T-helper 1 cell treated with Interleukin-12 subunit alpha and Interleukin-12 subunit beta and Interleukin-4 antibody, amounts not matched to agents 30 ng/mL and 1 ng/mL, for 36 hours (primary cell): ENCODE data around the gene SBK1. TPM values are rescaled to one million over a fixed set of nuclear protein-coding genes. Genes with fewer than 3 reads are reported as not detected.
"Not testable (repeated sequence)": the region's sequence is repeated elsewhere in the genome, so short reads cannot be mapped to it uniquely, and the experiment has no call there.

Source experiments
- intact Hi-C: fragments of 100-400 bp; cut with micrococcal nuclease; formaldehyde crosslinking; loops from one replicate; pipeline ENCODE4 v1.15.1; 2024
- total RNA-seq: library from RNA; stranded (reverse); gene quantifications from 2 replicates; pipeline ENCODE4 v1.2.3, GENCODE V29; 2022

Gene SBK1
- total RNA-seq = 3.6 and 4.4 TPM in 2 replicates

DNA sequence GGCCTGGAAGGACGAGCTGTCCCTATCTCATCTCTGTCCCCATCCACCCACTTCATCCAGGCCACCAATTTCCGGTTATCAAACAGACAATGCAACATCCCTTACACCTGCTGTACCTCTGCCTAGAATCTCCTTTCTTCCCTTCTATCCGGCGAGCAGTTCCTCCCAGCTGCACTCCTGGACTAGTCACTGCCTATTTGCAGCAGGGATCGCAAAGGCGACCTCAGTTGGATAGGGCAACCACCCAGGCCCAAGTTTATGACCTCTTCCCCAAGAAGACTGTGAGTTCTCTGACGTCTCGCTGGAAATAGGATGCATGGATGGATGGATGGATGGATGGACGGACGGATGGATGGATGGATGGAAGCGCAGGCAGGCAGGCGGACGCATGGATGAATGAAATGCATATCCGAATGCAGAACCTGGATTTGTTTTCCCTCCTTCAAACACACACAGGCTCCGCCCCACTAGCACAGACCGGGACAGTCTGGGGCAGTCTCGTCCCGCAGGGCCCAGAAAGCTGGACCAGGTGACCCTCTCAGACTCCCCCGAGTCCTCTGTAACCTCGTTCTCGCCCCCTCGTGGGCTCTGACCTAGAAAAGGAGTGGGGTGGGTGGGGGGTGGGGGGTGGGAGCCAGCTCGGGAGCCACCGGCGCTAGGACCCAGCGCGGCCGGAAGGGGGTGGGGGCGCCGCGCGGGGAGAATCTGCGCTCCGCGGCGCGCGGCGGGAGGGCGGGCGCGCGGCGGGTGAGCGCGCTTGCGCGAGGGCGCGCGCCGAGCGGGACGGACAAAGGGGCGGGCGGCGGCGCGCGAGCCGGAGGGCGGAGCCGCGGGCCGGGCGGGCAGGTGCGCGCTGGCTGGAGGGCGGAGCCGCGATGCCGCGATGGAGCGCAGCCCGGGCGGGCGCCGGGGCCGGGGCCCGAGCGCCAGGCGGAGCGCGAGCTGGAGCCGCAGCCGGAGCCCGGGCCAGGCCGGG is at the start of gene SBK1:
TSS of gene SBK1 (plus strand) at position 875 of the 976 bp plus-strand sequence. CDS start 24,867 bp downstream, outside the sequence.
- intact Hi-C loops = loop anchor here (1.0 to 10.0 kb wide), 5 partner anchors 15 to 630 kb away; partner anchors contain the start of genes APOBR and CLN3

DNA sequence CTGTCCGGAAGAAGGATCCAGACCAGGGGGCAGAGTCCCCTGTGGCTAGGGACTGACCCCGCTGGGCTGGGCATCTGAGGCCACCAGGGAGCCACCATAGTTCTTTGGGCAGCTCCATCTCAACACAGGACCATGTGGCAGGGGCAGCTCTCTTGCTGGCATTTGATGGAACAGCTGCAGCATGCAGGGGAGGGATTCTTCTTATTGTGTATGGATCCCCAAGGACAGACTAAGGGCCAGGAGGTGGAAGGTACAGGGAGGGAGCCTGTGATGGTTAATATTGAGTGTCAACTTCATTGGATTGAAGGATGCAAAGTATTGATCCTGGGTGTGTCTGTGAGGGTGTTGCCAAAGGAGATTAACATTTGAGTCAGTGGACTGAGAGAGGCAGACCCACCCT is 42.8 kb upstream of the SBK1 start:
- intact Hi-C loops = not testable (repeated sequence)

DNA sequence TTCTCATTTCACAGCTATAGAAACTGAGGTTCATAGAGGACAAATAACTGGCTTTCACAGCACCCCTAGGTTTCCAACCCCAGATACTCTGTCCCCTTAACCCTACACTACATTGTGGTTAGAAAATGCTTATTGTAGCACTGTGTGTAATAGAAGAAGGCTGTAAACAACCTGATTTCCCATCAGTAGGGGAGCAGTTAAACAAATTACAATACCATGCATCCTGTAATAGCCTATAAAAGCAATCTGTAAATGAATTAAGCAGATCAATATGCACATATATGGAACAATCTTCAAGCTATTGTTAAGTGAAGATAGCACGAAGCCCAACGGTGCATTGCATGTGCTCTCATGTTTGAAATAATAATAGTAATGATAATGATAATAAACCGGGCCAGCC is 41.3 kb upstream of the SBK1 start:
- intact Hi-C loops = no loop called here

DNA sequence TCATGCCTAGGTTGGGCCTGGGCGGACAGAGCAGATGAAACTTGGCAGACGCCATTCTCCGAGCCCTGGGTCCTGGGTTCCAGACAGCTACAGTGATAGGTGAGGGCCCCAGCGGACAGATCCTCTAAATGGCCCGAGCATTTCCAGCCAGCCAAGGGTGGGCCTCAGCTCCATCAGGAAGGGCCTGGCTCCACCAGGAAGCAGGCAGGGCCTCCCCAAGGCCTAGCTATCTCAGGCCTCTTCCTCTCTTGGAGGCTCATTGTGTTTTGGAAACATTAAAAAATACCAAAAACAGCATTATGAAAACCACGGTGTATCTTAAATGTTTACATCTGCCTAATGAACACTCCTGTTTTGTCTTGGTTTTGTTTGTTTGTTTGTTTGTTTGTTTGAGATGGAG is 38.2 kb upstream of the SBK1 start:
- intact Hi-C loops = no loop called here

DNA sequence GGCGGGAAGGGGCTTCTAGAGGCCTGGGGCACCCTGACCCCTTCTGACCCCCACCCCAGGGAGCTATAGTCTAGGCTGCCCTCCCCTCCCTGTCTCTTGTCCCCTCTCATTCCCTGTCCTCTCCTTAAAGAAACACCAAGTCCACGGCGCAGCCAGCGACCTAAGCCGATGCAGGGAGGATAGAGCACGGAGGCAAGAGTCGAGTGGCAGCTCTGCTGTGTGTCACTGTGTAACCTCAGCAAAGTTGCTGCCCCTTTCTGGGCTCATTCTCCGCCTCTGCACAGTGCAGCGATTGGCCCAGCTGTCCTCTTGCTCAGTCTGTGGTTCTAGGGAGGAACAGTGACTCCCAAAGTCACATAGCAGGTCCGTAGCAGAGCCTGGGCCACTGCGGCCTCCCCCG is 36.5 kb upstream of the SBK1 start:
- intact Hi-C loops = no loop called here

DNA sequence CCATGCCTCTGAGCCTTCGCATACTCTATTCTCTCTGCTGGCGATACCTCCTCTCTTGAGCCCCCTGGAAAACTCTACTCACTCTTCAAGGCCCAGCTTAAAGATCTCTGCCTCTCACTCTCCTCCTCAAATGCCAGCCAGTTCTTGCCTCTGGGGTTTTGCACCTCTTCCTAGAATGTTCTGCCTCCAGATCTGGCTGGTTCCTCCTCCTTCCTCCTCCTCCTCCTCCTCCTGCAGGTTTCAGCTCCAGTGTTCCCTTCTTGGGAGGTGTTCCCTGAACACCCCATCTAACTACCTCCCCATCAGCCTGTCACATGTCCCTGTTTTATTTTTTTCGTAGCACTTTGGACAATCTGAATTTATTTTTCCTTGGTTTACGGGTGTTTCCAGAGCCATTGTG is 35.1 kb upstream of the SBK1 start:
- intact Hi-C loops = no loop called here

DNA sequence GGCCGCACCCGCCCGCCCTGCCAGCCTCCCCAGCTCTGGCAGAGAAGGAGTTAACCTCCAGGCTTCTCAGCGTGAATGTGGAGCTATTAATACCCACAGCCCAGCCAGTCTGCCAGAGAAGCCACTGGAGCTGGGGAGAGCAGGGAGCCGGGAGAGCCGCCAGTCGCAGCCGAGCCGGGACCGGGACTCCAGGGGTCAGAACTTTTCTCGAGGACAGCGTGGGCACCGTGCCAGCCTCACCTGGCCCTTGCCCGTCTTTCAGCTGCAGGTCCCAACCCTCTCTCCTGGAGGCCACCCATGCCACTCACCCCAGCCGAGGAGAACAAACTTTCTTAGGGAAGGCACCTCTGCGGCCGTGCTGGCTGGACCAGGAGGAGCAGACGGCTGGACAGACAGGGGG is 33.8 kb upstream of the SBK1 start:
- intact Hi-C loops = no loop called here

DNA sequence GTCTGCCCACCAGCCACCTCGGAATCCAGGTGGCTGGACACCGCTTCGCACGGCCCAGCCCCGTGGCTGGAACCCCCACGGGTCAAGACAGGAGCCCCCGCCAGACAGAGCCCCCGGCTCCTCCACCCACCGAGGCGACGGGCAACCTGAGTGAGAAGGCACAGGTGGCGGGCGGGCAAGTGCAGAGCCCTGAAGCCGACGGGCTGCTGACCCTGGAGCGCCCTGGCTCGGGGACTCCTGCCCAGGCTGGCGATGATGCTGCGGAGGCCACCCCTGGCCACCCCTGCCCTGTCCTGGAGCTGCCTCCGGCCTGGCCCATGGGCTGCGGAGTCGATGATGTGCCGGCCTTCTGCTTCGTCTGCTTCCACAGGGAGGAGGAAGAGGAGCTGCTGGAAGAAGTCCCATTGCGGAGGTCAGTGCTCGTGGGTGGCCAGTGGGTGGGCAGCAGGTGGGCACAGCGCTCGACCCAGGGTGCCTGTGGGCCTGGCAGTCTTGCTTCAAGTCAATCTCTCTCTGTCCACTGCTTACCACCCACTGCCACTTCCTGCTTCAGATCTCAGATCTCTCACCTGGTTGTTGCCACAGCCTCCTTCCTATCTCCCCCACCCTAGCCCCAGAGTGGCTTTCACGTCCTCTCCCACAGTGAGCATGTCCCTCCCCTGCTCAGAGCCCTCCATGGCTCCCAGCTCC is 33.1 kb upstream of the SBK1 start:
- intact Hi-C loops = no loop called here

DNA sequence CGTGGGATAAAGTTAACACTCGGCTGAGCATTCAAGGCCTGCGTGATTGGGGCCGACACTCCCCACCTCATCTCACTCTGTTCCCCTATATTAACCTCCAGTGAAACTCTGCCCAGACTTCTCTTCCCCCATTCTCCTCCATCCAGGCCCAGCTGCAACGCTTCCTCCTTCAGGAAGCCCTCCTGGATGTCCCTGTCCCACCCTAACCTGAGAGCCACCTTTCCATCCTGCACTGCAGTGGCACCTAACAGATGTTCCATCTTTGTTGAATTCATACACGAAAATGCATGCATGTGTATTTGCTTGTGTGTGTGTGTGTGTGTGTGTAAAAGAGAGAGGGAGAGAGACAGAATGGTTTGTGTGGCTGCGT is 32.6 kb upstream of the SBK1 start:
- intact Hi-C loops = no loop called here

DNA sequence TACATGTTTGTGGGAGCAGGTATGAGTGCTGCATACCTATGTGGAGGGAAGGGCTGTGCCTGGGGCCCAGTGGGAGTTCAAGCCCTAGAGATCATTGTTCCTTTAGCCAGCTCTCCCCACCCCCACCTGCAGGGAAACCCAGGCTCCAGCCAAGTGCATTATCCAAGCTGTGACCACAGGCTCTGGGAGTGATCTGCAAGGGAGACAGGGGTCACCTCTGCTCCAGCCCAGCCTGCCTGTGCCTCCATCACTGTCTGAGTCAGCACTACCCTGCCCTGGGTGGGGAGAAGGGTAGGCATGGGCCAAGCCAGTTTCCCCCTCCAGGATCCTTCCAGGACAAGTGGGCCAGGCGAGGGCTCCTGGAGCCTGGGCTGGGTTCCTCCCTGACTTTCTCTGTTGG is 32.1 kb upstream of the SBK1 start:
- intact Hi-C loops = no loop called here

DNA sequence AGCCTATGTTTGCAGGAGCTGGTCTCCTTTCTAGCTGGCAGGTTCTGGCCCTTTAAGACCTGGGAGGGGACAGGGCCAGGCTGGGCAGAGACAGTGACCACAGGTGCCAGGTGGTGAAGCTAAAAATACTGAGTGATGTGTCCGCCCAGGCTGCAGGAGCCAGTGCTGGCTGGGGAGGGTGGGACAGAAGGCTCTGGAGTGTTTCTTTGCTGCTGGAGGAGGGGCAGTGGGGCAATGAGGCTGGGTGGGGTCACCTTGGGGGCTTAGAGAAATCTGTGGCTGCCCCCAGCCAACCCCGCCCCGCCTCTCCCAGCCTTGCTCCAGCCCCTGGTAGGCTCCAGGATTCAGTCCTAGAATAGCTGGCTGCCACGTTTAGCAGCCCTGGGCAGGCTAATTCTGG is 30.4 kb upstream of the SBK1 start:
- intact Hi-C loops = no loop called here

DNA sequence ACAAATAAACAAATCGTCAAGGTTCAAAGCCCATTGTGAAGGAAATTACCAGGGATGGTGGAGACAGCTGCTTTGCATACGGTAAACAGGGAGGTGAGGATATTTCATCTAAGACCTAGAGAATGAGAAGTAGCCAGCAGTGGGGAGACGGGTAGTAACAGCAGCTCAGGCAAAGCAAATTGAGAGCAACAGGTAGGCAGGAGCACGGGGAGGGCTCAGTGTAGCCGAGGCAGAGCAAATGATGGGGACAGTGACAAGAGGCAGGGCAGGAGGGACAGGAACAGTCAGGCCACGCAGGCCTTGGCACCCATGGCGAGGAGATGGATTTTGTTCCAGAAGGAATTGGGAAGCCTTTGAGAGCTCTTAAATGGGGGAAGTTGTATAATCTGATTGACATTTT is 29.0 kb upstream of the SBK1 start:
- intact Hi-C loops = no loop called here

DNA sequence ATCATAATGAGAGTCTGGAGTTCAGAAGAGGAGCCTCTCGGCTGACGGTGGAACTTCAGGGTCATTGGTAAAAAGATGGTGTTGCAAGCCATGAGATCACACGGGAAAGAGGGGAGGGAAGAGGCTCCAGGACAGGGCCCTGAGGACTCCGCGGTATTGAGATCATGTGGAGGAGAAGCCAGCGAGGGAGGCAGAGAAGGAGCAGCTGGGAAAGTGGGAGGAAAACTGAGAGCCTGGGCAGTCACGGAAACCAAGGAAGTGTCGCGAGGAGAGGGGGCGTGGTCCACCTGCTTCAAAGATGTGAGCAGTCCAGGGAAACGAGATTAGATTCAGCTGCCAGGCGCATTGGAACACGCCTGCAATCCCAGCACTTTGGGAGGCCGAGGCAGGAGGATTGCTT is 27.7 kb upstream of the SBK1 start:
- intact Hi-C loops = no loop called here

DNA sequence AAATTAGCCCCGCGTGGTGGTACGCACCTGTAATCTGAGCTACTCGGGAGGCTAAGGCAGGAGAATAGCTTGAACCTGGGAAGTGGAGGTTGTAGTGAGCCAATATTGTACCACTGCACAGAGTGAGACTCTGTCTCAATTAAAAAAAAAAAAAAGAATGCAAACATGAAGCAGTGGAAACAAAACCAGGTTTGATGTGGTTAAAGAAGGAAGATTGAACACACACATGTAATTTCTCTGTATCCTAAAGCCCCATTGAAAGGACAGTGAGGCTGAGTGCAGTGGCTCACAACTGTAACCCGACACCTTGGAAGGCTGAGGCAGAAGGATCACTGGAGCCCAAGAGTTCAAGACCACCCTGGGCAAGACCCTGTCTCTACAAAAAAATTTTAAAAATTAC is 26.5 kb upstream of the SBK1 start:
- intact Hi-C loops = no loop called here

DNA sequence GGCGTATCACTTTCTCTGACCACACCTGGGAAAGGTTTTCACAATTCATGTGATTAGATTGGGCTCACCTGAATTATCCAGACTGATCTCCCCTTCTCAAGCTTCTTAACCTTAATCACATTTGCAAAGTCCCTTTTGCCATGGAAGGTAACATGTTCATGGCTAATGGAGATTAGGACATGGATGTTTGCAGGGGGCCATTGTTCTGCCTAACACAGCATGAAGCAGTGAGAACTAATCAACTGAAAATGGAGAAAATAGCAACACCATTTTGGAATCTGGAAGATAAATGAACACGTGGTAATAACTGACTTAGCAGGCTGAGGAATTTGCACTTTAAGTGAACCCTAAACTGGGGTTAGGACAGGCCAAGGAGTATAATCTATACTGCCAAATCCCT is 25.0 kb upstream of the SBK1 start:
- intact Hi-C loops = no loop called here

DNA sequence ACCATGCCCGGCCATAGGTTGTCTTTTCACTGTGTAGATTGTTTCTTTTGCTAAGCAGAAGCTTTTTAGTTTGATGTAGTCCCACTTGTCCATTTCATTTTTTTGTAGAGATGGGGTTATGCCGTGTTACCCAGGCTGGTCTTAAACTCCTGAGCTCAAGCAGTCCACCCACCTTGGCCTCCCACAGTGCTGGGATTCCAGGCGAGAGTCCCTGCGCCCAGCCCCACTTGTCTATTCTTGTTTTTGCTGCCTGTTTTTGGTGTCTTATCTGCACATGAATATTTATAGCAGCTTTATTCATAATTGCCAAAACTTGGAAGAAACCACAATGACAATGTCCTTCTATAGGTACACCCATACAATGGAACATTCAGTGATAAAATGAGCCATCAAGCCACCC is 18.8 kb upstream of the SBK1 start:
- intact Hi-C loops = no loop called here

DNA sequence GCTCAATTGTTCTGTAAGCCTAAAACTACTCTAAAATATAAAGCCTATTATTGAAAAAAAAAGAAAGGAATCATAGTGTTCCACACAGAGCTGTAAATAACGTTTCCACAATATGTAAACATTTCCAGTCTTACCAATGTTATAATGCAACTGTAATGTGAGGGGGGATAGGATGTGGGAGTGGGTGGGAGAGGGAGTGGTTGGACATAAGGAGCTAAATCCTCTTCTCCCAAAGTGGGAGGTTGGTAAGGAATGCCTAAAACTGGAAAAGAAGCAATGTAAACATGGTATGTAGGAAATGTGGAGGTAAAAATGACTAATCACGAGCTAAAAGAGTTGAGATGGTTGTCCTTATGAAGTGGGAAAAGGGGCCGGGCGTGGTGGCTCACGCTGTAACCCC is 17.6 kb upstream of the SBK1 start:
- intact Hi-C loops = loop anchor here (5.0 kb wide), 1 partner anchor 273 kb away; no protein-coding TSS in a partner anchor

DNA sequence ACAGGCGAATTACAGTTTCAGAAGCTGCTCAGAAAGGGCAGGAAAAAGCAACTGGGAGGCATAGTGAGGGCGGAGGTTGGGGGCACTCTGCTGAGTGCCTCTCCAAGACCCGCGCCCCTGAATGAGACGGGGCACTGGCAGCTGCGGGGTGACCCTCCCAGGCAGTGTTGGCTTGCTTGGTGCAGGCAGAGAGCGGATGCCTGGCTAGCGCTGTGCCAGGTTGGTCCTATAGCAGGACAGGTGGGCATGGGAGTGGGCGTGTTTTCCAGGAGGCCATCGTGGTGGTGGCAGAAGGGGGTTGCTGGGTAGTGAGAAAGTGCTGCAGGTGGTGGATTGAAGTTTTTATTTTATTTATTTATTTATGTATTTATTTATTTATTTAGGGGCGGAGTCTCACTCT is 16.0 kb upstream of the SBK1 start:
- intact Hi-C loops = loop anchor here (5.0 kb wide), 1 partner anchor 271 kb away; no protein-coding TSS in a partner anchor

DNA sequence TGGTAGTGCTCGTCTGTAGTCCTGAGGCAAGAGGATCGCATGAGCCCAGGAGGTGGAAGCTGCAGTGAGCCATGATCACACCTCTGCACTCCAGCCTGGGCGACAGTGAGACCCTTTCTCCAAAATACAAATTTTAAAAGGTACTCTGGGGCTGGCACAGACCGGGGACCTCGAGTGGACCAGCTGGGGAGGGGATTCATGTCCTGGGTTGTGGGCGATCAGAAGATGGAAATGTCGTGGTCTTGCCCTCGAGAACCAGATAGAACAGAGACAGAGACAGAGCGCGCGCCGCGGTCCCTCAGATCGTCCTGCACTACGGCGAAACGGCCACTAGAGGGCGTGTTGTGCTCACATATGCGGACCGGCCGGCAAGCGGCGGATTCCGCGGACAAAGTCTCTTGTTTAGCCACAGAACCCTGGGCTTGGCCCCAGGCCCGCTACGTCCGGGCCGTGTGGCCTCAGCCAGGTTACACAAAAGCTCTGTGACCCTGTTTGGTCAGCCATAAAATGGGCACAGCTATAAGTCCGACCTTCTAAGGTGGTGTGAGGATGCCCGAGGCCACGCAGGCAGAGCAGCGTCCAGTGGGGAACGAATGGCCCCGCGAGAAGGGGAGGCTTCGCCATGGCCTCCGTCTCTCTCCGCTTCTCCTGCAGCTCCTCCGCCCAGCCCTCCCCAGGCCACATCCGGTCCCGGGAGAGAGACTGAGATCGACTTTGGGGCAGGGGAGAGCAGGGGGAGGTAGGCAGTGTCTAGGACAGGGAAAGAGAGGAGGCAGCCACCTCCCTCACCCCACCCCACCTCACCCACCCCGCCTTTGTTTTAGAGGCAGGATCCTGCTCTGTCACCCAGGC is 14.6 kb upstream of the SBK1 start:
- intact Hi-C loops = loop anchor here (1.0 to 5.0 kb wide), 5 partner anchors 15 to 346 kb away; partner anchors contain the start of gene SBK1

DNA sequence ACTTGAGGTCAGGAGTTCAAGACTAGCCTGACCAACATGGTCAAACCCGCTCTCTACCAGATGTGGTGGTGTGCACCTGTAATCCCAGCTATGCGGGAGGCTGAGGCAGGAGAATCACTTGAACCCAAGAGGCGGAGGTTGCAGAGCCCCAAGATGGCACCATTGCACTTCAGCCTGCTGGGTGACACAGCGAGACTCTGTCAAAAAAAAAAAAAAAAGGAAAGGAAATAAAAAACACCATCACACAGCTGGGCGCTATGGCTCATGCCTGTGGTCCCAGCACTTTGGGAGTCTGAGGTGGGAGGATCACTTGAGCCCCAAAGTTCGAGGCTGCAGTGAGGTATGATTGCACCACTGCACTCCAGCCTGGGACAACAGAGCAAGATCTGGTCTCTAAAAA is 13.3 kb upstream of the SBK1 start:
- intact Hi-C loops = loop anchor here (5.0 kb wide), 1 partner anchor 268 kb away; no protein-coding TSS in a partner anchor
